Activated T-helper 2 cell treated with anti-CD3 and anti-CD28 coated beads, Interferon-gamma antibody, Interleukin-2, Interleukin-4, amounts not matched to agents 10 μg/mL and 5 μg/mL and 100 μg/mL, durations not matched to agents 14 hours and 24 hours and 36 hours (primary cell): Measurements from ENCODE around the gene PLD6. TPM values are rescaled to one million over a fixed set of nuclear protein-coding genes. Genes with fewer than 3 reads are reported as not detected.
"Not testable (repeated sequence)": the region's sequence is repeated elsewhere in the genome, so short reads cannot be mapped to it uniquely, and the experiment has no call there.

ENCODE experiments used
- DNase-seq: peaks from one replicate; pipeline ENCODE4 v3.0.0; 2021; ENCODE audit warnings: low spot score
- H3K27ac Mint-ChIP-seq: one replicate; pipeline ENCODE4 v1.8.0; 2021; ENCODE audit warnings: mixed read lengths
- H3K27me3 Mint-ChIP-seq: one replicate; pipeline ENCODE4 v1.8.0; 2021; ENCODE audit warnings: low read depth, mixed read lengths
- H3K36me3 Mint-ChIP-seq: one replicate; pipeline ENCODE4 v1.8.0; 2021; ENCODE audit warnings: low read depth, mixed read lengths
- H3K4me1 Mint-ChIP-seq: one replicate; pipeline ENCODE4 v1.8.0; 2021; ENCODE audit warnings: low read depth, mixed read lengths
- H3K4me3 Mint-ChIP-seq: one replicate; pipeline ENCODE4 v1.8.0; 2021; ENCODE audit warnings: low read depth, mild to moderate bottlenecking, moderate library complexity, mixed read lengths
- H3K9me3 Mint-ChIP-seq: one replicate; pipeline ENCODE4 v1.8.0; 2021; ENCODE audit warnings: mixed read lengths
- intact Hi-C: fragments of 100-400 bp; cut with micrococcal nuclease; formaldehyde crosslinking; loops from one replicate; pipeline ENCODE4 v1.15.1; 2023
- total RNA-seq: library from RNA; stranded (reverse); gene quantifications from 2 replicates; pipeline ENCODE4 v1.2.3, GENCODE V29; 2022

Gene PLD6
- total RNA-seq, 1 donor from 2014 or later: 8.5 TPM

- intact Hi-C loops: loop anchor here (2.0 to 10.0 kb wide), 2 partner anchors 38 to 142 kb away; partner anchors contain the start of gene MPRIP
- Mint-ChIP-seq H3K36me3 (peaks cover 54% of the 10 kb centered on the region), H3K27ac (peak overlapping the region; percentile 90), H3K27me3 (no peaks in the 10 kb centered on the region), H3K4me1 (peaks cover 49% of the 10 kb centered on the region), H3K9me3 (no peaks in the 10 kb centered on the region), H3K4me3 (no peak overlapping the region)
- no peak for DNase-seq
Observed at GRCh38 chr17:17186551-17187505, 19.3 kb downstream of the PLD6 start.

GRCh38 chr17:17186051-17186450, 20.1 kb downstream of the PLD6 start:
- Mint-ChIP-seq H3K36me3 (peaks cover 61% of the 10 kb centered on the region), H3K27ac (peak overlapping the region; percentile 90), H3K4me3 (peak overlapping the region; percentile 67), H3K4me1 (peaks cover 56% of the 10 kb centered on the region), H3K27me3 (no peaks in the 10 kb centered on the region), H3K9me3 (no peaks in the 10 kb centered on the region)
- intact Hi-C loops: loop anchor here (2.0 to 10.0 kb wide), 2 partner anchors 37 to 141 kb away; partner anchors contain the start of gene MPRIP
- DNase-seq: peak; percentile 62

GRCh38 chr17:17184985-17185757, 21.0 kb downstream of the PLD6 start:
- intact Hi-C loops: loop anchor here (5.0 to 10.0 kb wide), 2 partner anchors 52 to 140 kb away; partner anchors contain the start of genes FLCN and MPRIP
- DNase-seq, H3K27me3 Mint-ChIP-seq, H3K9me3 Mint-ChIP-seq: not testable (repeated sequence)
- H3K27ac Mint-ChIP-seq: peak overlapping the region; percentile 90
- peaks cover 64% of the 10 kb centered on the region for H3K4me1 Mint-ChIP-seq
- H3K4me3 Mint-ChIP-seq: peak overlapping the region; percentile 47
- H3K36me3 Mint-ChIP-seq: peaks cover 70% of the 10 kb centered on the region

DNA sequence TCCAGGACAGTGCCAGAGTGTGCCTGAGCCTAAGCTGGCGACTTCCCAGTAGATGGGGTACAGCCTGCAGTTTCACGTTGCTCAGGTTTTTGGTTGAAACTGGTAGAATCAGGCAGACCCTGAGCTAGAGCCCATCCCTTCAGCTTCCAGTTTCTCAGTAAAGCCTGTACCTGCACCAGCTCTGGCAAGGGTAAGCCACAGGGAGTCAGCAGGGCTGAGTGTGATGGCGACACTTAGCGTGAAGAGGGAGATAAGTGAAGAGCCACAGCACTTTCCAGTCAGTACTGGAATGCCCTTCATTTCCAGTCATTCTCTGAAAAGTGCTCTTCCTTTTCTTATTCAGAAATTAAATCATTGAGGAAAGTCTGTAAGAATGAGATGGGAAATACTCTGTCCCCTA, 22.4 kb downstream of the PLD6 start:
- Mint-ChIP-seq H3K4me3 (no peak overlapping the region), H3K27ac (peak overlapping the region; percentile 90), H3K9me3 (no peaks in the 10 kb centered on the region), H3K4me1 (peaks cover 74% of the 10 kb centered on the region), H3K36me3 (peaks cover 77% of the 10 kb centered on the region), H3K27me3 (no peaks in the 10 kb centered on the region)
- intact Hi-C loops: loop anchor here (2.0 to 10.0 kb wide), 3 partner anchors 23 to 139 kb away; partner anchors contain the start of genes FLCN, MPRIP and PLD6
- DNase-seq: no peak

DNA sequence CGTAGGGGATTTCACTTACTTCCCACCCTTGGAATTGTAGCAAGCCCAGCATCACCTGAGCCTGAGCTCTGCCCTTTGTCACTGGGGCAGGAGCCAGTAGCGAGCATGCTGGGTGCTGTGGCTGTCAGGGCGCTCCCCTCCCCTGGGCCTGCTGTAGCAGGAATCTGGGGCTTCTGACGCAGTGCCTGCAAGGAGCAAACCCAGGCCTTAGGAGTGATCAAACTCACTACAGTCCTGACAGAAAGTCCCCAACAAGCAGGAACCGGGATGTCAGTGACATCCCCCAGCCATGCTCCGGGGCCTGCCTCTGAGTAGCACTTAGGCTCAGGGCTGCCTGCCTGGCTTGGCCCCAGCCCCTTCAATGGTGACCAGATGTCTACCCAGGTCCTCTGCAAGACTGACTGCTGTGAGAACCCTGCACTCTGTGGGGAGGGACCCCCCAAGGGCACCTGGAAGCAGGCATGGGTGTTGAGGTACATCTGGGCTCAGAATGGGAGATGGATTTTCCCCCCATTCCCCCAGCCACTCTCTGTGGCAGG, 23.5 kb downstream of the PLD6 start:
- DNase-seq: no peak
- H3K36me3 Mint-ChIP-seq: peaks cover 76% of the 10 kb centered on the region
- H3K4me1 Mint-ChIP-seq: peaks cover 79% of the 10 kb centered on the region
- peak overlapping the region; percentile 76 for H3K4me3 Mint-ChIP-seq
- H3K27ac Mint-ChIP-seq: no peak overlapping the region
- H3K9me3 Mint-ChIP-seq: no peaks in the 10 kb centered on the region
- no peaks in the 10 kb centered on the region for H3K27me3 Mint-ChIP-seq
- intact Hi-C loops: loop anchor here (2.0 to 10.0 kb wide), 3 partner anchors 24 to 138 kb away; partner anchors contain the start of genes FLCN, MPRIP and PLD6

DNA sequence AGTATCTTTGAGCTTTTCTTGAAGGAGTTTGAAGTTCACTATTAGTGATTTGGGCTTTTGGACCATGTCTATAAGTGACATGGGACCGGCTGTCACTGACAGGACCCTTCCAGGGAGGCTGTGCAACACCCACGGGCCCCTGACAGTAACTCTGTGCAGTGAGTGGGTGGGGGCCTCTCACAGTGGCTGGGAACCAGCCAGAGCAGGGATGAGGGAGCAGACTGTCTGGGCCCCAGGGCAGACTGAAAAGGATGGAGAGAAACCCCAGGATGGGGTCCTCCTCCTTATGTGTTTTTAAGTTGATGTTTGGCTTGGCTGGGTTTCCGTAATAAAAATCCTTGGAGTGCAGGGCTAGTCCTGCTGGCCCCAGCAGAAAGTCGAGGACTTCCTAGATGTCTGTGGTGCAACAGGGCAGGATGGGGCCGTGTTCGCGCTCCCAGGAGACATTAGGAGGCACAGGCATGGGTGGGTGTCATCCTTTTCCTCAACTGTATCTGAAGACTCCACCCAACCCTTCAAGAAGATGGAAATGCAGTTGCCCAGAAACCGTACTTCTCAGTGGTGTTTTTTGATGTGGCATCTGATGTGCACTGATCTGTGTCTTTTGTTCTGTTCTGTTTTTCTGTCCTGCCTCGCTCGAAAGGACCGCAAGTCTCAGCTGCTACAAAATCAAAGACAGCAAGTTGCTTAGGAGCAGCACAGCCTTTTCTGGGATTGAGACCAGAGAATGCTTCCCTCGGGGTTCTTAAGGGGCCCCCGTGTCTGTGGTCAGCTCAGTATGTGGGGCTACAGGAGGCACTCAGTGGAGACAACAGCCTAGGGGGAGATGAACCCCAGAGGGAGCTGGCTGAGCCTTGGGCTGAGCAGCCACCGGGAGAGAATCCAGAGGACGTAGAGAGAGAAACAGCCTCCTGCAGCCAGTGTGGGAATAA, 24.2 kb downstream of the PLD6 start:
- intact Hi-C loops: loop anchor here (2.0 to 10.0 kb wide), 3 partner anchors 25 to 137 kb away; partner anchors contain the start of genes FLCN, MPRIP and PLD6
- peaks cover 81% of the 10 kb centered on the region for H3K4me1 Mint-ChIP-seq
- DNase-seq: peak; percentile 40
- peak overlapping the region; percentile 76 for H3K4me3 Mint-ChIP-seq
- H3K27me3 Mint-ChIP-seq: no peaks in the 10 kb centered on the region
- peaks cover 77% of the 10 kb centered on the region for H3K36me3 Mint-ChIP-seq
- H3K9me3 Mint-ChIP-seq: no peaks in the 10 kb centered on the region
- peak overlapping the region; percentile 91 for H3K27ac Mint-ChIP-seq

DNA sequence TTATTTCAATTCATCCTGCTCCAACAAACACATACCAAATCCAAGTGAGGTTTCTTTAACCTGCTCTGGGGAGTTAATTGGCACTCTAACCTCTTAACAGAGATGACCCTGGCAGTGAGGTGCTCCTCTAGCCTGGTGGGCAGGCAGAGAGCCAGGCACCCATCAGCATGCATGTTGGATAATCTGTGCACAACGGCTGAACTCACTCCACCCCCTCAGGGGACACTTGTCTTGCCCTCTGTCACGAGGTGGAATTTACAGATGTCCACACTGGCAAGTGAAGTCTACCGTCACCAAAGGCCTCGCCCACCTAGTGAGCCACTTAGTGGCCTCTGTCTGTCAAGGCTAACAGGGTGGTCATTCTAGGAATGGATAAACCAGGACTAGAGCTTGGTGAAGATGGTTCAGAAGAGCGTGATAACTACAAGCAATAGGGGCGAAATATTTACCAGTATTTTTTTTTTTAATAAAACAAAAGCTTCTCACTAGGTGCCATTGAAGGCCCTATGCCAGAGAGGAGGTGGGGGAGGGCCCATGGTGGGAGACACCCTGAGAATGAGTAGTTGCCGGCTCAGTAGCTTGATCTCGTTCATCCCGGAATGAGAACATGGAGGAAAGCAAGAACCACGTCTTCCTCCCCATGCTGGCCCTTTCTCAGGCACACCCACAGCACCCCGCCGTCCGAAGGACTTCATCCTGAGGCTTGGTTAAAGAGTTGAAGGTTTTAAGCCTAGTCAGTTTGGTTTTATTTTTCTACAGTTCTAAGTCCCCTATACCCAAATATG, 25.2 kb downstream of the PLD6 start:
- intact Hi-C loops: loop anchor here (5.0 to 10.0 kb wide), 2 partner anchors 56 to 136 kb away; partner anchors contain the start of genes FLCN and MPRIP
- H3K4me3 Mint-ChIP-seq: peak overlapping the region; percentile 72
- no peak for DNase-seq
- H3K27me3 Mint-ChIP-seq: no peaks in the 10 kb centered on the region
- no peaks in the 10 kb centered on the region for H3K9me3 Mint-ChIP-seq
- H3K36me3 Mint-ChIP-seq: peaks cover 79% of the 10 kb centered on the region
- peak overlapping the region; percentile 92 for H3K27ac Mint-ChIP-seq
- peaks cover 82% of the 10 kb centered on the region for H3K4me1 Mint-ChIP-seq

DNA sequence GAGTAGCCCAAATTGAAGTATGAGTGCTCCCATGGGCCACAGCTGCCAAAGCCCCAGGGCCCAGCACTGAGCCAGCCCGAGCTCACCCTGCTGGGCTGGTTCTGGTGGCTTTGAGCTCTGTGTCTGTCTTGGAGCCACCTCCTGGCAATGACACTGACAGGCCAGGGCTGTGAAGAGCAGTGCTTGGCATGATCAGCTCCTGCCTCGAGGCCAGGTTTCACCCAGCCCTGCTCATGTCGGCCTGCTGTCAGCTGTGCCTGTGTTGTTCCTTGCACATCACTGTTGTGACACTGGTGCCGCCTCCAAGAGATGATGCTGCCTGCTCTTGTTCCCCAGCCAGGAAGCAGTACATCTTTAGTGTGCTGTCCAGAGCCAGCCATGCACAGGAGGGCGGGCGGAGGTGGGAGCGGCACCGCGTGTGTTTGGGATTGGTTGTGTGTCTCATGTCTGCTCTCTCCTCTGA, 26.0 kb downstream of the PLD6 start:
- Mint-ChIP-seq H3K4me1 (peaks cover 79% of the 10 kb centered on the region), H3K36me3 (peaks cover 74% of the 10 kb centered on the region), H3K9me3 (no peaks in the 10 kb centered on the region), H3K27me3 (no peaks in the 10 kb centered on the region), H3K4me3 (peak overlapping the region; percentile 72), H3K27ac (peak overlapping the region; percentile 92)
- DNase-seq: no peak
- intact Hi-C loops: loop anchor here (5.0 to 10.0 kb wide), 2 partner anchors 57 to 135 kb away; partner anchors contain the start of genes FLCN and MPRIP

DNA sequence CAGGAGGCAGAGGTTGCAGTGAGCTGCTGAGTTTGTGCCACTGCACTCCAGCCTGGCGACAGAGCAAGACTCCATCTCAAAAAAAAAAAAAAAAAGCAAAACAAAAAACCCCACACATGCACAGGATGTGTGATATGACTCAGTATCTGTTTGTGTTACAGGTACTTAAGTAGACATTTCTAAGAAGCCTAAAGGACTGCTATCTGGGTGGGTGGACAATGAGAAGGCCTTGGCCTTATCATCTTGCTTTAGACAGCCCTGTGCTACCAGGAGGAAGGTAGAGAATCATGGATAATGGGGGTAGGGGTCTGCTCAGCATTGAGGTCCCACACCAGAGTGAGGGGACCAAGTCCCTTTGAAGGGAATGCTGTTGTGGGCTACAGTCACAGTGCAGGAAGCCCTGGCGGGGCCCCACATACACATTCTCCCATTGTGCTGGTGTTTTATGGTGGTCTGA, 26.7 kb downstream of the PLD6 start:
- H3K27ac Mint-ChIP-seq: peak overlapping the region; percentile 92
- no peaks in the 10 kb centered on the region for H3K27me3 Mint-ChIP-seq
- peaks cover 73% of the 10 kb centered on the region for H3K36me3 Mint-ChIP-seq
- DNase-seq: peak; percentile 24
- peaks cover 71% of the 10 kb centered on the region for H3K4me1 Mint-ChIP-seq
- H3K4me3 Mint-ChIP-seq: peak overlapping the region; percentile 72
- H3K9me3 Mint-ChIP-seq: no peaks in the 10 kb centered on the region
- intact Hi-C loops: loop anchor here (2.0 kb wide), 1 partner anchor 29 kb away; no protein-coding TSS in a partner anchor

DNA sequence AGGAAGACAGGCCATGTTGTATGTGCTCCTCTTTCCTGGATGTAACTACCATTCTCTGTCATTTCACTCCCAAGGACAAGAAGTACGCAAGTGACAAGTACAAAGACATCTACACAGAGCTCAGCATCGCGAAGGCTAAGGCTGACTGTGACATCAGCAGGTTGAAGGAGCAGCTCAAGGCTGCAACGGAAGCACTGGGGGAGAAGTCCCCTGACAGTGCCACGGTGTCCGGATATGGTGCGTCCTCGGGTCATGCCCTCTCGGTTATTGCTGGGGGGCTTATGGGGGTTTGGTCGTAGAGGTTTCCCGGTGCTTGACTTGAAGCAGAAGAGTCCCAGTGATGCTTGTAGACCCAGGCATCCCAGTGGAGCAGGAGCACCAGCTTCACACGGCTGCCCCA, 29.0 kb downstream of the PLD6 start:
- Mint-ChIP-seq H3K9me3 (no peaks in the 10 kb centered on the region), H3K27me3 (no peaks in the 10 kb centered on the region), H3K27ac (peak overlapping the region; percentile 42), H3K4me3 (no peak overlapping the region), H3K36me3 (peaks cover 72% of the 10 kb centered on the region), H3K4me1 (peaks cover 64% of the 10 kb centered on the region)
- no peak for DNase-seq
- intact Hi-C loops: no loop called here

- H3K27me3 Mint-ChIP-seq: no peaks in the 10 kb centered on the region
- peaks cover 69% of the 10 kb centered on the region for H3K36me3 Mint-ChIP-seq
- H3K4me3 Mint-ChIP-seq: peak overlapping the region; percentile 31
- H3K27ac Mint-ChIP-seq: peak overlapping the region; percentile 80
- no peaks in the 10 kb centered on the region for H3K9me3 Mint-ChIP-seq
- DNase-seq: no peak
- intact Hi-C loops: no loop called here
- H3K4me1 Mint-ChIP-seq: peaks cover 56% of the 10 kb centered on the region
Observed at GRCh38 chr17:17176341-17176740, 29.8 kb downstream of the PLD6 start.
